GM18858 (cell line): Measurements from ENCODE around the gene CASP14.
"Not testable (repeated sequence)": the region's sequence is repeated elsewhere in the genome, so short reads cannot be mapped to it uniquely, and the experiment has no call there.

Source experiments
- ATAC-seq: cut with Tn5 transposase; IDR thresholded peaks from one replicate; pipeline ENCODE4 v1.9.1; 2021; ENCODE audit not compliant: unreplicated experiment

Gene CASP14, protein sequence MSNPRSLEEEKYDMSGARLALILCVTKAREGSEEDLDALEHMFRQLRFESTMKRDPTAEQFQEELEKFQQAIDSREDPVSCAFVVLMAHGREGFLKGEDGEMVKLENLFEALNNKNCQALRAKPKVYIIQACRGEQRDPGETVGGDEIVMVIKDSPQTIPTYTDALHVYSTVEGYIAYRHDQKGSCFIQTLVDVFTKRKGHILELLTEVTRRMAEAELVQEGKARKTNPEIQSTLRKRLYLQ

DNA sequence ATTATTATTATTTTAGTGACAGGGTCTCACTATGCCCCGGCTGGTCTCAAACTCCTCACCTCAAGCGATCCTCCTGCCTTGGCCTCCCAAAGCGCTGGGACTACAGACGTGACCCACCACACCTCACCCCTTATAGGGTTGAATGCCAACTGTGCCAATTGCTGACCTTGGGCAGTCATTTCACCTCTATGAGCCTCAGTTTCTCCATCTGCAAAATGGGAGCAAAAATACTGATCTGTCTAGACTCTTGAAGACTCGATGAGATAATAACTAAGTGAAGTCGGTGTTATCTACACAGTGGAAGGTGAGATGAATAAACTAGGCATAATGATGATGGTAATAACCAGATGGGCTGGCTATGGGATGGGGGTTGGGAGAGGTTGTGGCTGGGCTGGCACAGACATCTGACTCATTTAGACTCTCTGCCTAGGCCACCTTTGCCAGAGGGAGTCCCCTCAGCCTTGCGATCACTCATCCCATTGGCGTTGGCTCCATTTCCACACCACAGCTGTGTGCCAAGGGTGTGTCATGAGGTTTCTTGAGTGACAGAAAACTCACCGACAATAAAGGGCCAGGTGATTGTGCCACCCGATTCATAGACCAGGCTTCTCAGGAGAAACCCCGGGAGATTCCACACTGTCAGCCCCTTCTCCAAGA is at the start of gene CASP14:
TSS of gene CASP14 (plus strand) at position 596 of the 657 bp plus-strand sequence. CDS start 2,772 bp downstream, outside the sequence.
- ATAC-seq: no peak

DNA sequence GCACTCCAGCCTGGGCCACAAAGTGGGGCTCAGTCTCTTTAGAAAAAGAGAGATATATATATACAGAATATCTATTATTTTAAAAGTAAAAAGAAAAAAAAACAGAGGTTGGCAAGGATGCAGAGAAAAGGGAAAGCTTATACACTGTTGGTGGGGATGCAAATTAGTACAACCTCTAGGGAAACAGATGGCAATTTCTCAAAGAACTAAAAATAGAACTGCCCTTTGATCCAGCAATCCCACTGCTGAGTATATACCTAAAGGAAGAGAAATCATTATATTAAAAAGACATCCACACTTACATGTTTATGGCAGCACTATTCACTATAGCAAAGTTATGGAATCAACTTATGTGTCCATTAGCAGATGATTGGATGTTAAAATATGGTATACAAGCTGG is 41.0 kb upstream of the CASP14 start:
- no peak for ATAC-seq

DNA sequence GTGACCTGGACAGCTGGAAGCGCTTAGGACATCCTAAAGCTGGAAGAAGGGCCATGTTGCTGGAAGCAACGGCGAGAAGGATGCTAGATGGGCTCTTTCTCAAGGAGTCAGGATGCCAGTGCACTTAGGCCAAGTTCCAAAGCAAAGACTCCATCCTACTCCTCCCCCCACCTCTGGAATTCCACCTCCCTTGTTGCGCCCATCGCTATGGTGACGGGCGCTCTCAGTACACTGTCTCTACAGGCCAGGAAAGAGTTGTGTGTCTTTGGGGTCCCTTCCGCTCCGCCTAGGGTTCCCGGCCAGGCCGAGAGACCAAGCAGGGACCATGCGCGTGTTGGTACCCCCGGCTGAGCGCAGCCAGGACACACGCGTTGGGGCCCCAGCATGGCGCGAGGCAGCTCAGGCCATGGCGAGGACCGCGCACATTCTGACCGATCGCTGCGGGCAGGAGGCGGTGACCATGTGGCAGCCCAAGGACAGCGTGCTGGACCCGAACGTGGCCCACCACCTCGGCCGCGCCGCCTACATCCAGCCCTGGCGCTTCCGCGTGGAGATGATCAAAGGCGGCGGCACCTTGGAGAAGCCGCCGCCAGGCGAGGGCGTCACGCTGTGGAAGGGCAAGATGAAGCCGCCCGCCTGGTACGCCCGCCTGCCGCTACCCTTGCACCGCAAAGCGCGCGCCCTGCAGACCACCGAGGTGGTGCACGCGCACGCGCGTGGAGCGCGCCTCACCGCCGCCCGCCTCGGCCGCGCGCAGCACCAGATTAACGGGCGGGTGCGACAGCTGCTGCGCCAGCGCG is 38.6 kb upstream of the CASP14 start:
- no peak for ATAC-seq

DNA sequence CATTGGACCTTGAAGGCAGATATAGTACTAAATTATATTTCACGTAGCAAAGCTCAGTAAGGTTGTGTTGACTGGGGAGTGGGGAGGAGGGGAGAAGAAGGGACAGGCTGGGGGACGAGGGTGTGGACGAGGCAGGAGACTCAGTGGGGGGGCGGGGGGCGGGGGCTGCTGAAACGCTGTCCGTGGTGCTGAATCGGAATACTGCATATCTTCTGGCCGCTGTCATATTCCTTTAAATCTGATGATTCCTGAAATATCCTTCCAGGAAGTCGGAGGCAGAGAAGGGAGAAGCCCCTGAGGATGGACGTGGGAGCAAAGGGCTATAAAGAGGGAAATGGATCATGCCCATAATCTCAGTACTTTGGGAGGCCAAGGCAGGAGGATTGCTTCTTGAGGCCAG is 34.7 kb upstream of the CASP14 start:
- no peak for ATAC-seq

DNA sequence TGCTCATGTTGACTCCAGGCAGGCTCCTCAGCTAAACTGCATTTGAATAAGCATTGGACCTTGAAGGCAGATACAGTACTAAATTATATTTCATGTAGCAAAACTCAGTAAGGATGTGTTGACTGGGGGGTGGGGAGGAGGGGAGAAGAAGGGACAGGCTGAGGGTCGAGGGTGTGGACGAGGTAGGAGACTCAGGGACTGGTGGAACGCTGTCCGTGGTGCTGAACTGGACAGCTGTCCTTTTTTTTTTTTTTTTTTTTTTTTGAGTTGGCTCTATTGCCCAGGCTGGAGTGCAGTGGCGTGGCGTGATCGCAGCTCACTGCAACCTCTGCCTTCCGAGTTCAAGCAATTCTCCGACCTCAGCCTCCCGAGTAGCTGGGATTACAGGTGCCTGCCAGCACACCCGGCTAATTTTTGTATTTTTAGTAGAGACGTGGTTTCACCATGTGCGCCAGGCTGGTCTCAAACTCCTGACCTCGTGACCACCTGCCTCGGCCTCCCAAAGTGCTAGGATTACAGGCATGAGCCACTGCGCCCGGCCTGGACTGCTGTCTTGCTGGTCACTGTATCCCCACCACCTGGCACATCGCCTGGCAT is 33.2 kb upstream of the CASP14 start:
- ATAC-seq: no peak

DNA sequence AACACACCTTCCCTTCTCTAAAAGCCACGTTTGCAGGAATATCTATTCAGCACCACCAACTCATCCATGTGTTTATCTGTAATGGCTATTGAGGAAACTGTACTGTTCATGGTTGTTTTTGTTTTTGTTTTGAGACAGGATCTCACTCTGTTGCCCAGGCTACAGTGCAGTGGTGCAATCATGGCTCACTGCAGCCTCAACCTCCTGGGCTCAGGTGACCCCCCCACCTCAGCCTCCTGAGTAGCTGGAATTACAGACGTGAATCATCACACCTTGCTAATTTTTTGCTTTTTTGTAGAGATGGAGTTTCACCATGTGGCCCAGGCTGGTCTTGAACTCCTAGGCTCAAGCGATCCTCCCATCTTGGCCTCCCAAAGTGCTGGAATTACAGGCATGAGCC is 30.4 kb upstream of the CASP14 start:
- ATAC-seq: not testable (repeated sequence)

DNA sequence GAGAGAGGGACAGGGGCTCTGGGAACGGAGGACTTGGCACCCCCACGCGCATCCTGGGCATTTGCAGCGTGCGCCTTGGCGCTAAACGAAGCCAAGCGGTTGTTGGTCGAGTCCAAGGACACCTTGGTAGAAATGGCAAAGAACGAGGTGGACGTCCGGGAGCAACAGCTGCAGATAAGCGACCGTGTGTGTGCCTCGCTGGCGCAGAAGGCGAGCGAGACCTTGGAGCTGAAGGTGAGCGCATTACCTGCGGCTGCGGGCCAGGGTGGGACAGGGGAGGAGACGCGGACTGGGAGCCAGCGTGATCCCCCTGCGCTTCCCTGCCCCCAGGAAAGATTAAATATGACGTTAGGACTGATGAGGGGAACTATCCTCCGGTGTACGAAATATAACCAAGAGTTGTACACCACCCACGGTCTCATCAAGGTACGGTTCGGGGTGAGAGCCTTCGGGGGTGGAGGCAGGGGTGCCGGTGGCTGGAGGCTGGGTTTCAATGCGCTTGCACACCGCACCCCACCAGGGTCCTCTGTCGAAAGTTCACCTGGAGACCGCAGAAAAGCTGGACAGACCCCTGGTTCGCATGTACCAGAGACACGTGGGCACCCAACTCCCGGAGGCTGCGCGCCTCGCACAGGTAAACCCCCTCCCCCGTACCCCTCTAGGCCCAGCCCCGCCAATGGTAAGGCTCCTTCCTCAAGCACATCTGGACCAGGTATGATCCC is 27.8 kb upstream of the CASP14 start:
- no peak for ATAC-seq

DNA sequence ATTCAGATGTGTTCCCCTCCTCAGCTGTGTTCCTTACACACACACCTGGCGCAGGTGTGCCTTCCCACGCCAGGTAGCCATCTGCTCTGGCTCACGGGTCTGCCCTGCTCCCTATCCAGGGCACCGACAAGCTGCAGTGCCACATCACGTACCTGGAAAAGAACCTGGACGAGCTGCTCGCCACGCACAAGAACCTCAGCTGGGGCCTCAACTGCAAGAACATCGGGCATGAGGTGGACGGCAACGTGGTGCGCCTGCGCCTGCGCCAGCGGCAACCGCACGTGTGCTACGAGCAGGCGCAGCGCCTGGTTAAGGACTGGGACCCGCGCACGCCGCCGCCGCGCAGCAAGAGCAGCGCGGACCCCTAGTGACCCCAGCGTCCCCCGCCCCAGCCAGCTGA is 26.5 kb upstream of the CASP14 start:
- no peak for ATAC-seq

DNA sequence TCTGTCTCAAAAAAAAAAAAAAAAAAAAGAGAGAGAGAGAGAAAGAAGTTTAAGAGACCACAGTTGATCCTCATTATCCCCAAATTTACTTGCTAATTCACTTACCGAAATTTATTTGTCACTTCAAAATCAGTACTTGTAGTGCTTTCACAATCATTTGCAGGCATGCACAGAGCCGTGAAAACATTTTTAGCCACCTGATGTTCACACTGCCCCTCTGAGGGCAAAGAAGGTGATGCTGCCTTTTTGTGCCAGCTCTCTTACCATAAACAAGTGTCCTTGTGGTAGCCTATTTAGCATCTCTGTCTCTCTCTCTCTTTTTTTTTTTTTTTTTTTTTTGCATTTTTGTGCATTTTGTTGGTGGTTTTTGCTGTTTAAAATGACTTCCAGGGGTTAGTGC is 24.1 kb upstream of the CASP14 start:
- ATAC-seq: no peak

DNA sequence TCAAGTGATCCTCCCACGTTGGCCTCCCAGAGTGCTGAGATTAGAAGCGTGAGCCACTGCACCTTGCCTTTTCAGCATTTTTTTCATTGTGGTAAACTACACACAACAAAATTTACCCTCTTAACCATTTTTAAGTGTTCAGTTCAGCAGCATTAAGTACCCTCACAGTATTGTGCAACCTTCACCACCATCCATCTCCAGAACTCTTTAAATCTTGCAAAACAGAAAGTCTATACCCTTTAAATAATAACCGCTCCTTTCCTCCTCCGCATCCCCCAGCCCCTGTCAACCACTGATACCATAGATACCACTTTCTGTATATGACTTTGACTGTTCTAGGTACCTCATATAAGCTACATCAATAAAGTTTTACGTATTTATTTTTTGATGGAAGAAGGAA is 20.8 kb upstream of the CASP14 start:
- no peak for ATAC-seq

DNA sequence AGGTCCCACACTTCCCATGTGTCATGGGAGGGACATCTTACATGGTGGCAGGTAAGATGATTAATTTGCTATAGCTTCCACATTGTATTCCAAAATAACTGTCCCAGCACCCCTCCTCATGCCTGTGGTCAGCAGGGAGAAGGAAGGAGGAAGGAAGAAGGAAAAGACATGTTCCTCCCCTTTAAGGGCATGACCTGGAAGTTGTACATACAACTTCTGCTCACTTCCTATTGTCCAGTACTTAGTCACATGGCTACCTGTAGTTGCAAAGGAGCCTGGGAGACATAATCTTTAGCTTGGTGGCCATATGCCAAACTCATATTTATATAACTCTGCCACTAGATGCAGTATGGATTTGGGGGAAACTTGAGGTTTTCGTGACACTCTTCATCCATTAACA is 17.6 kb upstream of the CASP14 start:
- no peak for ATAC-seq

DNA sequence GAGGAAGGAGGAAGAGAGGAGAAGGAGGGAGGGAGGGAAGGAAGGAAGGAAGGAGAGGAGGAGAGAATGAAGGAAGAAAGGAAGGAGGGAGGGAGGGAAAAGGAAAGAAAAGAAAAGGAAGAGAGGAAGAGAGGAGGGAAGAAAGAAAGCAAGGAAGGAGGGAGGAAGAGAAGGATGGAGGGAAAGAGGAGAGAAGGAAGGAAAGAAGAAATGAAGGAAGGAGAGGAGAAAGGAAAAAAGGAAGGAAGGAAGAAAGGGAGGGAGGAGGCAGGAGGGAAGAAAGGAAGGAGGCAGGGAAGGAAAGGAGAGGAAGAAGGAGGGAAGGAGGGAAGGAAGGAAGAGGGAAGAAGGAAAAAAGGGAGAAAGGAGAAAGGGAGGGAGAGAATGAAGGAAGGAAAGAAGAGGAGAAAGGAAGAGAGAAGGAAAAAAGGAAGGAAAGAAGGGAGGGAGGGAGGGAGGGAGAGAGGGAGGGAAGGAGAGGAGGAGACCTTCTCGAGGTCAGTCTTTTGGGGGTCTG is 13.4 kb upstream of the CASP14 start:
- no peak for ATAC-seq

DNA sequence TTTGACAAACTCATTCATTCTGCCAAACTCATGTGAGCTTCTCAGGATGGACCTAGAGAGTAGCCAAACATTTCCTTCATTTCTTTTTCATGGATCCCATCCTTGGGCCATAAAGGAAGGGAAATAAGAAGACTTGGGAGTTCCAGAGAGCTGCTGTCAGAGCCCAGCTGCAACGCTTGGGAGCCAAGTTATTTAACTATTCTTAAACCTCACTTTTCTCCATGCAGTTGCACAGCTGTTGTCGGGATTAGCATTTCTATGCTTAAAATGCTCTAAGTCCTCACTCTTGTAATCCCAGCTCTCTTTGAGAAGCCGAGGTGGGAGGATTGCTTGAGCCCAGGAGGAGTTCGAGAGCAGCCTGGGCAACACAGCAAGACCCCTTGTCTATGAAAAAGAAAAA is 11.7 kb upstream of the CASP14 start:
- ATAC-seq: no peak

DNA sequence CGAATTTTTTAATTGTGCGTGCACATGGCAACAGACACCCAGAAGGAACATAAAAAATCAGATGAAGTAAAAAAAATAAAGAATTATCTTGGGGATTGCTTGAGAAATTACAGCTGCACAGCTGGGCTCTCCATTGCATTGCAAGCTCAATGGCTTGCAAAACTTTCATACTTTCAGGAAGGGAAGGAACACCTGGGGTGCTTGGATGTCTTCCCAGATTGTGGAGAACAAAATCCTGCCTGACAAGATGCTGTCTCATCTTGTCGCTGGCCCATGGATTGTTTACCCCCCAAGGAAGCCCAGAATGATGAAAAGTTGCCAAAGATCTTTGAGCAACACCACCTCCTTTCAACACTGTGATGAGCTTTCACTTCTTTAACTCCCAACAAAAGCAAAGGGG is 11.0 kb upstream of the CASP14 start:
- no peak for ATAC-seq

DNA sequence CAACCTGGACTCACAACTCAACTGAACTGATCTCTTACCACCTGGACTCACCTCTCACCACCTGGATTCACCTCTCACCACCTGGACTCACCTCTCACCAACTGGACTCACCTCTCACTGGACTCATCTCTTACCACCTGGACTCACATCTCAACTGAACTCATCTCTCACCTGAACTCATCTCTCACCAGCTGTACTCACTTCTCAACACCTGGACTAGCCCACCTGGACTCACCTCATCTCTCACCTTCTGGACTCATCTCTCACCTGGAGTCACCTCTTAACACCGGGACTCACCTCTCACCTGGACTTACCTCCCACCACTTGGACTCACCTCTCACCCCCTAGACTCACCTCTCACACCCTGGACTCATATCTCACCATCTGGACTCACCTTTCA is 7.3 kb upstream of the CASP14 start:
- no peak for ATAC-seq

DNA sequence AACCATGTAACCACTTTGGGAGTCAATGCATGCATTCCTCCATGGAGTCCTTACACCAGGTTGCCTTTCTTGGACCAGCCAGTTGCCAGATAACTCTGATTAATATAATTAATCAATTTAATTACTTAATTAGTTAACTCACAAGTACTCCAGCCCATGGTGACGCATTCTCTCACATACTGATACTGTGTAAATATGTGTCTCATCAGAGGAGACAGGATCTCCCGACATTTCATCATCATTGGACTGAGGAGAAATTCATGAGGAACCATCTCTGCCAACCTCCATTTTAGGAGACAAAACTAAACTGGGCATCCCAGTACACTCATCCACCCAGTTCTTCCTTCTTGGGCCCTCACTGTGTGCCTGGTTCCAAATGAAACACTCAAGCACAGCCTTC is 6.5 kb upstream of the CASP14 start:
- no peak for ATAC-seq

DNA sequence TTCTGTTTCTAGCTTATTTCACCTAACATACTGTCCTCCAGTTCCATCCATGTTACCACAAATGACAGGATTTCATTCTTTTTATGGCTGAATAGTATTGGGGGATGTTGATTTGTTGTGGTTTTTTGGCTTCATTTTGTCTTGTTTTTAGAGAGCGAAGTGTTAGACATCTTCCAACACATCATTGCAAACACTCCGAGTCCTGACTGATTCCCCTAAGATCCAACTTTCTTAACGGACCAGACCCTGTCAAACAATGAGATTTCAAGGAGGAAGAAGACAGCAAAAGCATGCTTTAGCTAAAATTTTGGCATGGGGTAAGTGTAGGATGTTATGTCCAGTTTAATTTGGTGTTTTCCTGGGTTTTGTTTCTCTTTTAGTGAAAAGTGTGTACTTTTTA is 3.8 kb upstream of the CASP14 start:
- no peak for ATAC-seq

DNA sequence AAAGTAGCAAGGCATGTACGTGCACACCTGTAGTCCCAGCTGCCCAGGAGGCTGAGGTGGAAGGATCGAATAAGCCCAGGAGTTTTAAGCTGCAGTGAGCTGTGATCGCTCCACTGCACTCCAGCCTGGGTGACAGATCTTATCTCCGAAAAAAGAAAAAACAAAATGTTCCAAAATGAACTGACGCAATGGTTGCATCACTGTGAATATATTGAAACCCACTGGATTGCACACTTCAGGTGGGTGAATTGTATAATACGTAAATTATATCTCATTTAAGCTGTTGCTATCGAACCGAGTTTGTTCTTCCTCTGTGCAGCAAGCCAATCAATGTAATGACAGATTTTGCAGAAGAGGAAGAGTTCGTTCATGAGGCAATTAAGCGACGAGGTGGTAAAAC is 1.6 kb upstream of the CASP14 start:
- no peak for ATAC-seq

DNA sequence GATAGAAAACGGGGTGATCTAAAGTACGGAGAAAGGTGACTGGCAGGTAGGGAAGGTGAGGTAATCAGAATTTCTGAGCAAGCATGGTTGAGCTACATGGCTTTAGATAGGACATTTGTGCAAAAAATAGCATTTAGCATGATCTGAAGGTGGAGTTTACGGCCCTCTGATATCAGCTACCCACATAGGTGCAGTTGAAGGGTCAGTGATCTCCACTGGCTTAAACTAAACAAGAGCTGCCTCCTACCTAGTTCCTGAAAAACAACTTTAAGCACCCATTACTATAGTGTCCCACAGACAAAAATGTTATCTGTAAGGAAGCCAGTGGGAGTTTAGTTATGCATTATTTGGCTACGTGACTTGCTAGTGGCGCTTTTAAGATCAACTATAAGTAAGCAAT is 1.2 kb upstream of the CASP14 start:
- no peak for ATAC-seq

DNA sequence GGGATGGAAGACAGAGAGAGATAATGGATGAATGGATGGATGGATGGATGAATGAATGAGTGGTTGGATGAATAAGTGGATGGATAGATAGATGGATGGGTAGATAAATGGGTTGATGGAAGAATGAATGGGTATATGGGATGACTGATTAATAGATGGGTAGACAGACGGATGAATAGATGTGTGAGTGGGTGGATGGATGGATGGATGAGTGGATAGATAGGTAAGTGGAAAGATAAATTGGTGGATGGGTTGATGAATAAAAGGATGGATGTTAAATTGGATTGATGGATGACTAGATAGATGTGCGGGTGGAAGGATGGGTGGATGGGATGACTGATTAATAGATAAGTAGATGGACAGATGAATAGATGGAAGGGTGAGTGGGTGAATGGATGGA is 1.4 kb downstream of the CASP14 start:
- ATAC-seq: no peak

DNA sequence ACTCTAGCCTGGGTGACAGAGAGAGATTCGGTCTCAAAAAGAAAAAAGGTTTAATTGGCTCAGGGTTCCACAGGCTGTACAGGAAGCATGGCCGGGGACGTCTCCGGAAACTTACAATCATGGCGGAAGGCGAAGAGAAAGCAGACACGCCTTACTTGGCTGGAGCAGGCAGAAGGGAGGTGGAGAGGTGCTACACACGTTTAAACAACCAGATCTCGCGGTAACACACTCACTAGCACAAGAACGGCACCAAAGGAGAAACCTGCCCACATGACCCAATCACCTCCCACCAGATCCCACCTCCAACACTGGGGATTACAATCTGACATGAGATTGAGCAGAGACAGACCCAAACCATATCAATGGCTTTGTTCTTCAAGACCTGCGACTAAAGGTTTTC is 12.8 kb downstream of the CASP14 start:
- ATAC-seq: no peak
